SJSA1 (cell line): ENCODE data around the gene KRTAP13-3. TPM values are rescaled to one million over a fixed set of nuclear protein-coding genes. Genes with fewer than 3 reads are reported as not detected.

Source experiments
- DNase-seq, 2 experiments: peaks; one replicate each; pipeline ENCODE4 v3.0.0-alpha.2; 2015 to 2020; ENCODE audit warnings: low spot score in 2 of 2, low read depth in 1 of 2
- H3K27ac ChIP-seq: fragments of 250-450 bp; sonication (Bioruptor Pico); 2 replicates; pipeline ENCODE4 v1.5.1; 2020; ENCODE audit warnings: mild to moderate bottlenecking, moderate library complexity
- H3K27me3 ChIP-seq: fragments of 250-450 bp; sonication (Bioruptor Pico); replicated peaks from 2 replicates; pipeline ENCODE4 v1.5.1; 2020; ENCODE audit warnings: mild to moderate bottlenecking, moderate library complexity
- H3K36me3 ChIP-seq: fragments of 250-450 bp; sonication (Bioruptor Pico); 2 replicates; pipeline ENCODE4 v1.5.1; 2020; ENCODE audit warnings: mild to moderate bottlenecking
- H3K4me1 ChIP-seq: fragments of 250-450 bp; sonication (Bioruptor Pico); replicated peaks from 2 replicates; pipeline ENCODE4 v1.6.1; 2021; ENCODE audit warnings: mild to moderate bottlenecking
- H3K4me3 ChIP-seq: fragments of 250-450 bp; sonication (Bioruptor Pico); 2 replicates; pipeline ENCODE4 v1.5.1; 2020; ENCODE audit warnings: mild to moderate bottlenecking
- H3K9me3 ChIP-seq: fragments of 250-450 bp; sonication (Bioruptor Pico); replicated peaks from 2 replicates; pipeline ENCODE4 v1.5.1; 2020; ENCODE audit warnings: mild to moderate bottlenecking
- total RNA-seq: library from RNA; depleted of rRNA; stranded (reverse); fragments of >200 nt; shearing (Covaris generic); gene quantifications from 2 replicates; pipeline ENCODE4 v1.2.3, GENCODE V29; 2014; rRNA removed

KRTAP13-3 gene
- total RNA-seq, 1 experiment from 2014 or later = not detected

DNA sequence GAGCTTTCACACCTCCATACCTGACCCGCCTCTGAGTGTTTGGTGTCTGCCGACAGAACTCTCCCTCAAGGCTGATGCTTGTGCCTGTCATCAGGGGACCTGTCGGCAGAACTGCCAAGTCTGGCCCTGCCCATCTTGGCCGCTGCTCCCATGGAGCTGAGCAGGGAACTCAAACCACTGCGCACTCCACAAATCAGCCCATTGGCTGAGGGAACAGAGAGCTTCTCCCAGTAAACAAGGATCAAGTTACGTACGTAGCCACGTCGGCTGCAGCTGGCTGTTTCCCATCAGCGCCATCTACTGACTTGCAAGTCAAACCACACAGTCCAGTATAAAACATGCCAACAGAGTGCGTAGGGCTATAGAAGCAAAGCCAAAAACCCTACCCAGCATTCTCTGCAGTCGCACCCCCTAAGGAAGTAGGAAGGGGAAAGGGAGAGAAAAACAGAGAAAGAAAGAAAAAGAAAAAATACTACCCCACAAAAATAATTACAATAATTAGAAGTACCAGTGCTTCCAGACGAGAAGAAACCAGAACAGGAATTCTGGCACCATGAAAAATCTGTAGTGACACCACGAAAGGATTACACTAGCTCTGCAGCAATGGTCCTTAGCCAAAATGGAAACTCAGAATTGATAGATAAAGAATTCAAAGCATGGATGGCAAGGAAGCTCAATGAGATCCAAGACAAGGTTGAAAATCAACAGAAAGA, 16.8 kb downstream of the KRTAP13-3 start:
- Histone ChIP-seq H3K4me1 (no peaks in the 10 kb centered on the region; the same call in 1 of the 2 replicates), H3K27ac (no peak overlapping the region), H3K9me3 (no peaks in the 10 kb centered on the region), H3K4me3 (no peak overlapping the region), H3K27me3 (no peaks in the 10 kb centered on the region), H3K36me3 (no peaks in the 10 kb centered on the region)
- peak; percentile 6 to 50 for DNase-seq

- no peaks in the 10 kb centered on the region for H3K4me1 ChIP-seq
- no peak for DNase-seq
- H3K9me3 ChIP-seq = no peaks in the 10 kb centered on the region
- no peaks in the 10 kb centered on the region for H3K36me3 ChIP-seq
- no peak within 1 kb of the TSS for H3K4me3 ChIP-seq
- no peaks in the 10 kb centered on the region for H3K27me3 ChIP-seq
- no peak within 1 kb of the TSS for H3K27ac ChIP-seq
Measured at GRCh38 chr21:30395731-30396130, 30.0 kb downstream of the KRTAP13-3 start, which contains the start of gene KRTAP13-1. Gene KRTAP13-1 (plus strand): TSS chr21:30396031. CDS start chr21:30396087, 56 bp downstream.

GRCh38 chr21:30391492-30392025, 34.2 kb downstream of the KRTAP13-3 start:
- H3K36me3 ChIP-seq = no peaks in the 10 kb centered on the region
- no peak for DNase-seq
- no peaks in the 10 kb centered on the region for H3K9me3 ChIP-seq
- H3K4me1 ChIP-seq = no peaks in the 10 kb centered on the region
- H3K27ac ChIP-seq = no peak overlapping the region
- H3K4me3 ChIP-seq = no peak overlapping the region
- H3K27me3 ChIP-seq = no peaks in the 10 kb centered on the region

GRCh38 chr21:30382201-30382600, 43.5 kb downstream of the KRTAP13-3 start:
- Histone ChIP-seq H3K36me3 (no peaks in the 10 kb centered on the region), H3K4me1 (no peaks in the 10 kb centered on the region), H3K27ac (no peak overlapping the region), H3K9me3 (no peaks in the 10 kb centered on the region), H3K4me3 (no peak overlapping the region), H3K27me3 (no peaks in the 10 kb centered on the region)
- DNase-seq = no peak

Other genes with a start within 250 kb of the KRTAP13-3 start
- not detected in 2 replicates for gene CLDN8, start 209.8 kb downstream of the KRTAP13-3 start, total RNA-seq
- not detected in 2 replicates for gene KRTAP24-1, start 143.0 kb downstream of the KRTAP13-3 start, total RNA-seq
- not detected in 2 replicates for gene KRTAP25-1, start 136.4 kb downstream of the KRTAP13-3 start, total RNA-seq
- not detected in 2 replicates for gene KRTAP26-1, start 105.6 kb downstream of the KRTAP13-3 start, total RNA-seq
- not detected in 2 replicates for gene KRTAP27-1, start 88.2 kb downstream of the KRTAP13-3 start, total RNA-seq
- gene KRTAP23-1, start 77.3 kb downstream of the KRTAP13-3 start, total RNA-seq = not detected in 2 replicates
- not detected in 2 replicates for gene KRTAP13-2, start 53.7 kb downstream of the KRTAP13-3 start, total RNA-seq
- gene KRTAP13-1, start 29.9 kb downstream of the KRTAP13-3 start, total RNA-seq = not detected in 2 replicates
- not detected in 2 replicates for gene KRTAP13-4, start 4.3 kb upstream of the KRTAP13-3 start, total RNA-seq
- gene KRTAP15-1, start 14.3 kb upstream of the KRTAP13-3 start, total RNA-seq = not detected in 2 replicates
- not detected in 2 replicates for gene KRTAP19-1, start 54.4 kb upstream of the KRTAP13-3 start, total RNA-seq
- not detected in 2 replicates for gene KRTAP19-2, start 61.5 kb upstream of the KRTAP13-3 start, total RNA-seq
- gene KRTAP19-3, start 66.1 kb upstream of the KRTAP13-3 start, total RNA-seq = not detected in 2 replicates
- not detected in 2 replicates for gene KRTAP19-4, start 71.2 kb upstream of the KRTAP13-3 start, total RNA-seq
- gene KRTAP19-5, start 76.2 kb upstream of the KRTAP13-3 start, total RNA-seq = not detected in 2 replicates
- not detected in 2 replicates for gene KRTAP19-6, start 115.9 kb upstream of the KRTAP13-3 start, total RNA-seq
- gene KRTAP19-7, start 135.4 kb upstream of the KRTAP13-3 start, total RNA-seq = not detected in 2 replicates
- gene KRTAP22-2, start 164.5 kb upstream of the KRTAP13-3 start, total RNA-seq = not detected in 2 replicates
- gene KRTAP6-3, start 166.5 kb upstream of the KRTAP13-3 start, total RNA-seq = not detected in 2 replicates
- not detected in 2 replicates for gene KRTAP6-2, start 173.0 kb upstream of the KRTAP13-3 start, total RNA-seq
- not detected in 2 replicates for gene KRTAP22-1, start 175.2 kb upstream of the KRTAP13-3 start, total RNA-seq
- gene KRTAP6-1, start 188.0 kb upstream of the KRTAP13-3 start, total RNA-seq = not detected in 2 replicates
- not detected in 2 replicates for gene KRTAP20-1, start 190.5 kb upstream of the KRTAP13-3 start, total RNA-seq
- not detected in 2 replicates for gene KRTAP20-4, start 194.7 kb upstream of the KRTAP13-3 start, total RNA-seq
- not detected in 2 replicates for gene KRTAP20-2, start 209.3 kb upstream of the KRTAP13-3 start, total RNA-seq
- not detected in 2 replicates for gene KRTAP20-3, start 216.9 kb upstream of the KRTAP13-3 start, total RNA-seq